ENCODE results near the gene TMEM272.

GRCh38 chr13:51800486-51800885 is 44.5 kb downstream of the TMEM272 start:
- TF ChIP-seq CTCF (conservative IDR thresholded peaks at IDR 0.05 in 1 of 2, IDR thresholded peaks at IDR 0.05 in 1 of 2; ENCODE audit: extremely low read depth in 1 of 2, insufficient read depth in 1 of 2, low read depth in 1 of 2, low read length in 2 of 2) (no peak), EZH2 (IDR thresholded peaks at IDR 0.05; ENCODE audit: borderline replicate concordance, low read length) (no peak)

All from mammary epithelial cell (primary cell).